ENCODE measurements around the gene CGRRF1.

GRCh38 chr14:54564071-54564867 is 54.6 kb downstream of the CGRRF1 start:
- TF ChIP-seq, protein P1, sequence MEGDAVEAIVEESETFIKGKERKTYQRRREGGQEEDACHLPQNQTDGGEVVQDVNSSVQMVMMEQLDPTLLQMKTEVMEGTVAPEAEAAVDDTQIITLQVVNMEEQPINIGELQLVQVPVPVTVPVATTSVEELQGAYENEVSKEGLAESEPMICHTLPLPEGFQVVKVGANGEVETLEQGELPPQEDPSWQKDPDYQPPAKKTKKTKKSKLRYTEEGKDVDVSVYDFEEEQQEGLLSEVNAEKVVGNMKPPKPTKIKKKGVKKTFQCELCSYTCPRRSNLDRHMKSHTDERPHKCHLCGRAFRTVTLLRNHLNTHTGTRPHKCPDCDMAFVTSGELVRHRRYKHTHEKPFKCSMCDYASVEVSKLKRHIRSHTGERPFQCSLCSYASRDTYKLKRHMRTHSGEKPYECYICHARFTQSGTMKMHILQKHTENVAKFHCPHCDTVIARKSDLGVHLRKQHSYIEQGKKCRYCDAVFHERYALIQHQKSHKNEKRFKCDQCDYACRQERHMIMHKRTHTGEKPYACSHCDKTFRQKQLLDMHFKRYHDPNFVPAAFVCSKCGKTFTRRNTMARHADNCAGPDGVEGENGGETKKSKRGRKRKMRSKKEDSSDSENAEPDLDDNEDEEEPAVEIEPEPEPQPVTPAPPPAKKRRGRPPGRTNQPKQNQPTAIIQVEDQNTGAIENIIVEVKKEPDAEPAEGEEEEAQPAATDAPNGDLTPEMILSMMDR (IDR thresholded peaks at IDR 0.05; ENCODE audit: insufficient read depth, low read depth, low read length) = peak; percentile 72
- no peak for TF ChIP-seq EZH2 (IDR thresholded peaks at IDR 0.05; ENCODE audit: insufficient read depth, low read length)

All from astrocyte (in vitro differentiated cells and primary cell).